NCI-H1105 treated with DMSO at 0.1 percent for 48 hours (cell line): ENCODE measurements around the gene APOB.

Experiments
- DNase-seq: peaks from one replicate; lab custom pipeline; 2025; lab: John Stamatoyannopoulos, UW

Gene APOB

GRCh38 chr2:21046506-21046905, 2.6 kb upstream of the APOB start:
- no peak for DNase-seq

- DNase-seq: no peak
These were observed 960 bp upstream of the APOB start for GRCh38 chr2:21044694-21045371.

- peak; percentile 48 for DNase-seq
These were observed 722 bp downstream of the APOB start for GRCh38 chr2:21042958-21043743.

GRCh38 chr2:21042708-21042957, 1.2 kb downstream of the APOB start:
- no peak for DNase-seq

GRCh38 chr2:21041943-21042707, 1.7 kb downstream of the APOB start:
- DNase-seq: no peak

- no peak for DNase-seq
These were observed 2.4 kb downstream of the APOB start for GRCh38 chr2:21041462-21041861.

- no peak for DNase-seq
These were observed 3.1 kb downstream of the APOB start for GRCh38 chr2:21040468-21041377.

- DNase-seq: no peak
These were observed 3.9 kb downstream of the APOB start for GRCh38 chr2:21039979-21040467.

GRCh38 chr2:21039080-21039556, 4.8 kb downstream of the APOB start:
- no peak for DNase-seq

GRCh38 chr2:21038403-21039073, 5.3 kb downstream of the APOB start:
- no peak for DNase-seq

- DNase-seq: no peak
These were observed 6.2 kb downstream of the APOB start for GRCh38 chr2:21037671-21038108.

GRCh38 chr2:21036708-21037670, 6.9 kb downstream of the APOB start:
- DNase-seq: no peak

- no peak for DNase-seq
These were observed 7.7 kb downstream of the APOB start for GRCh38 chr2:21035974-21036707.

- no peak for DNase-seq
These were observed 8.4 kb downstream of the APOB start for GRCh38 chr2:21035282-21035973.

GRCh38 chr2:21034972-21035279, 8.9 kb downstream of the APOB start:
- DNase-seq: no peak

GRCh38 chr2:21034156-21034971, 9.5 kb downstream of the APOB start:
- DNase-seq: no peak

GRCh38 chr2:21033237-21034155, 10.4 kb downstream of the APOB start:
- DNase-seq: no peak
